ENCODE results near the gene IFITM2.
"Not testable (repeated sequence)": the region's sequence is repeated elsewhere in the genome, so short reads cannot be mapped to it uniquely, and the experiment has no call there.

IFITM2 gene

DNA sequence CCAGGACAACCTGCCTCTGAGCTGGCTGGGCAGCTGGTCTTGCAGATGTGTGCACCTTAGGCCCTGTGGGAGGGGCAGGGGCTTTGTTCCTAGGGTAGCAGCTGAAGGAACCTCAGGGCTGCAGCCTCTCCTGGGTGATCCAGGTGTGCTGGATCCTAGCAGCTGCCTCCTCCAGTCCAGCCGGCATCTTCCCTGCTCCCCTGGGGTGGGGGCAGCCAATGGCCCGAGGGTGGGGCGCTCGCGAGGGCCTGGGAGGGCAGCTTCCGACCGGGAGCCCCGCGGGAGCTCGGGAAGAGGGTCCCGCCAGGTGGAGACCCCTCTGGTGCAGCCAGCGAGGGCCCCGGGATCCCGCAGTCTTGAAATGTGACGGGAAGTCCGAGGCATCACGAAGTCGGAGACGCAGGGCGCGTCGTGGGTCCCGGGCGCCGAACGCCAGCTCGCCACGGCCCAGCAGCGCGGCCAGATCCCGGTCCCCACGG is 7.9 kb downstream of the IFITM2 start:
- no peak overlapping the region for H3K4me2 ChIP-seq (ENCODE audit: low read length)
- H3K4me3 ChIP-seq (ENCODE audit: low read length) = no peak overlapping the region

DNA sequence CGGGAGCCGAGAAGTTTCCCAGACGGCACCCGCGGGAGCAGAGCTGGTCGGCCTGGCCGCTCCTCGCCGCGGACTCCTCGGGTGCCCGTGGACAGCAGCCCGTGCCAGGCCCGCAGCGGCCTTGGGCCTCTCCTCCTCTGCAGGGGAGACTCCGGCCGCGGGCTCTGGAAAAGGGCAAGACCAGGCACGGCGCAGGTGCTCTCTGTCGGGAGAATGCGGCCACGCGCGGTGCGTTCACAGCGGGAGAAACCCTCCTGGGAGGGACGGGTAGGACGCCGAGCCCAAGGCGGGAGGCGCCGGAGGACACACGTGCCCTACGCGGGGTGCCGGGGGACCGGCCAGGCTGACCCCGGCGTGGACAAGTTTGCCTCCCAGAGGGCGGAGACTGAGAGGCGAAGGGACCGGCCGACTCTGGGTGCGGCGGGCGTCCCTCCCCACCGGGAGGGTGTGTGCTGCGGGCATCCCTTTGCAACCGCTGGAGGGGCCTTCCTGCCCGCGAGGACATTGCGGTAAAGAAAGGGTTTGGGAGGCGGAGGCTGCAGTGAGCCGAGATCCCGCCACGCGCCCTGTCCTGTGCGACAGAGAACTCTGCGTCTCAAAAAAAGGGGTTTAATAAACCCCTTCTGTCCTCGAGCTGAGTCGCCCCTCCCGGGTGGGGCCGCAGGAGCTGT is 8.6 kb downstream of the IFITM2 start:
- Histone ChIP-seq H4K20me1 (ENCODE audit: insufficient read depth, low read length) (no peaks in the 10 kb centered on the region), H3K36me3 (replicated peaks; ENCODE audit: low read depth, low read length) (no peaks in the 10 kb centered on the region), H2AFZ (ENCODE audit: low read depth, low read length) (no peak overlapping the region), H3K4me3 (ENCODE audit: low read length) (no peak overlapping the region), H3K9ac (ENCODE audit: low read length) (no peak overlapping the region), H3K9me3 (ENCODE audit: insufficient read depth, low read length) (no peaks in the 10 kb centered on the region), H3K27me3 (ENCODE audit: low read depth, low read length) (0 out of 2 replicates have a peak, but pooled peaks cover 3% of the 10 kb centered on the region), H3K79me2 (ENCODE audit: low read length) (no peaks in the 10 kb centered on the region), H3K27ac (ENCODE audit: low read length) (no peak overlapping the region), H3K4me1 (ENCODE audit: low read length) (peaks cover 8% of the 10 kb centered on the region), H3K4me2 (ENCODE audit: low read length) (no peak overlapping the region)
- TF ChIP-seq EZH2phosphoT487 (IDR thresholded peaks at IDR 0.05; ENCODE audit: low read depth) = no peak
- TF ChIP-seq, protein P1, sequence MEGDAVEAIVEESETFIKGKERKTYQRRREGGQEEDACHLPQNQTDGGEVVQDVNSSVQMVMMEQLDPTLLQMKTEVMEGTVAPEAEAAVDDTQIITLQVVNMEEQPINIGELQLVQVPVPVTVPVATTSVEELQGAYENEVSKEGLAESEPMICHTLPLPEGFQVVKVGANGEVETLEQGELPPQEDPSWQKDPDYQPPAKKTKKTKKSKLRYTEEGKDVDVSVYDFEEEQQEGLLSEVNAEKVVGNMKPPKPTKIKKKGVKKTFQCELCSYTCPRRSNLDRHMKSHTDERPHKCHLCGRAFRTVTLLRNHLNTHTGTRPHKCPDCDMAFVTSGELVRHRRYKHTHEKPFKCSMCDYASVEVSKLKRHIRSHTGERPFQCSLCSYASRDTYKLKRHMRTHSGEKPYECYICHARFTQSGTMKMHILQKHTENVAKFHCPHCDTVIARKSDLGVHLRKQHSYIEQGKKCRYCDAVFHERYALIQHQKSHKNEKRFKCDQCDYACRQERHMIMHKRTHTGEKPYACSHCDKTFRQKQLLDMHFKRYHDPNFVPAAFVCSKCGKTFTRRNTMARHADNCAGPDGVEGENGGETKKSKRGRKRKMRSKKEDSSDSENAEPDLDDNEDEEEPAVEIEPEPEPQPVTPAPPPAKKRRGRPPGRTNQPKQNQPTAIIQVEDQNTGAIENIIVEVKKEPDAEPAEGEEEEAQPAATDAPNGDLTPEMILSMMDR (IDR thresholded peaks at IDR 0.05; ENCODE audit: low read depth, low read length) = no peak

More for the DNA sequence above, 7.9 kb downstream of the IFITM2 start:
- Histone ChIP-seq H2AFZ (ENCODE audit: low read depth, low read length) (no peak overlapping the region), H3K79me2 (ENCODE audit: low read length) (no peaks in the 10 kb centered on the region), H3K27me3 (ENCODE audit: low read depth, low read length) (0 out of 2 replicates have a peak, but pooled peaks cover 3% of the 10 kb centered on the region), H4K20me1 (ENCODE audit: insufficient read depth, low read length) (no peaks in the 10 kb centered on the region), H3K9me3 (ENCODE audit: insufficient read depth, low read length) (no peaks in the 10 kb centered on the region), H3K27ac (ENCODE audit: low read length) (no peak overlapping the region), H3K4me1 (ENCODE audit: low read length) (peaks cover 8% of the 10 kb centered on the region), H3K9ac (ENCODE audit: low read length) (no peak overlapping the region), H3K36me3 (replicated peaks; ENCODE audit: low read depth, low read length) (no peaks in the 10 kb centered on the region)
- TF ChIP-seq EZH2phosphoT487 (IDR thresholded peaks at IDR 0.05; ENCODE audit: low read depth) = no peak
- TF ChIP-seq, protein P1 (IDR thresholded peaks at IDR 0.05; ENCODE audit: low read depth, low read length) = no peak

DNA sequence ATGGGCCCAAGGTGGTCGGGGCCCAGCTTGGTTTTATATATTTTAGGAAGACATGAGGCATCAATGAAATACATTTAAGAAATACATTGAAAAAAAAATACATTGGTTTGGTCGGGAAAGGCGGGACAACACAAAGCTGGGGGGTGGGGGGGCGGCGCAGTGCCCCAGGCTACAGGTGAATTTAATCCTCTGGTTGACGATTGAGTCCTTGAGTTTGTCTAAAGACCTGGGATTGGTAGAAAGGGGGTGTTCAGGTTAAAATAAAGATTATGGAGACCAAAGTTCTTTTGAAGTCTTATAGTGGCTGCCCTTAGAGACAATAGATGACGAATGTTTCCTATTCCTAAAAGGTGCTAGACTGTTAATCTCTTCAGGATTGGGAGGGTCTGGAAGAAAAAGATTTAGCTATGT is 9.3 kb downstream of the IFITM2 start:
- no peak overlapping the region for H3K4me3 ChIP-seq (ENCODE audit: low read length)

DNA sequence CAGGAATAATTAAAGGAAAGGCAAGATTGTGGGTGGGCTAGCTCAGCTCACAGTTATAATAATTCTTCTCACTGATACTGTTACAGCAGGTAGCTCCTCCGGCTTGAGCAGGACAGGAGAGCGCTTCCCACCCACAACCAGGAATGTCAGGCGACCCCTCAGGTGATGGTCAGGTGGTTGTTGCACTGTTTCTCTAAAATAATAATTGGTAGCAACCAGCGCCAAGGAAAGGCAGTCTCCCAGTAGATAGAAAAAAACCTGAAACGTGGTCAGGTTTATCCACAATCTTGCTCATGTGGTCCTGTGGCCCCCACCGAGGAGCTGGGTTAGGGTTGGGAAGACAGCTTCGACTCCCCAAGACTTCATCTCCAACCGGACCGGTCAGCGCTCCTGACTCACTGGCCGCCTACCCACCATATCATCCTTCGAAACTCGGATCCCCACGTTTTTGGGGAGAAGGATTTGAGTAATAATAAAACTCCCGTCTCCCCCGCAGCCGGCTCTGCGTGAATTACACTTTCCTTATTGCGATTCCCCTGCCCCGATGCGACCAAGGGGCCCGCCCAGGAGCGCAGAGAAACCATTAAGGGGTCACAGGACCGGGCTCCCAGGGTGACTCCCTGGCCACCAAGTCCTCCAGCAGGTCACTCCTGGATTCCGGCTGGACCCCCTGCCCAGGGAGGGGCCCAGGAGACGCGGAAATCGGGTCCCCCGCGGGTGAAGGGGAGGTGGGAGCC is 10.2 kb downstream of the IFITM2 start:
- not testable (repeated sequence) for H3K79me2 ChIP-seq (ENCODE audit: low read length); H3K27ac ChIP-seq (ENCODE audit: low read length); H3K36me3 ChIP-seq (replicated peaks; ENCODE audit: low read depth, low read length); H4K20me1 ChIP-seq (ENCODE audit: insufficient read depth, low read length); H3K27me3 ChIP-seq (ENCODE audit: low read depth, low read length); H3K4me1 ChIP-seq (ENCODE audit: low read length); H3K9ac ChIP-seq (ENCODE audit: low read length); H2AFZ ChIP-seq (ENCODE audit: low read depth, low read length); H3K9me3 ChIP-seq (ENCODE audit: insufficient read depth, low read length)
- peak overlapping the region; percentile 47; the same call in 1 of the 2 replicates for H3K4me3 ChIP-seq (ENCODE audit: low read length)
- peak overlapping the region; percentile 32; the same call in 1 of the 2 replicates for H3K4me2 ChIP-seq (ENCODE audit: low read length)

More for the DNA sequence above, 9.3 kb downstream of the IFITM2 start:
- H3K36me3 ChIP-seq (replicated peaks; ENCODE audit: low read depth, low read length) = no peaks in the 10 kb centered on the region
- H3K4me2 ChIP-seq (ENCODE audit: low read length) = no peak overlapping the region
- H3K27ac ChIP-seq (ENCODE audit: low read length) = no peak overlapping the region
- H3K27me3 ChIP-seq (ENCODE audit: low read depth, low read length) = 0 out of 2 replicates have a peak, but pooled peaks cover 3% of the 10 kb centered on the region
- no peaks in the 10 kb centered on the region for H3K79me2 ChIP-seq (ENCODE audit: low read length)
- H3K9me3 ChIP-seq (ENCODE audit: insufficient read depth, low read length) = no peaks in the 10 kb centered on the region
- H3K9ac ChIP-seq (ENCODE audit: low read length) = no peak overlapping the region
- H3K4me1 ChIP-seq (ENCODE audit: low read length) = peaks cover 4% of the 10 kb centered on the region
- H2AFZ ChIP-seq (ENCODE audit: low read depth, low read length) = no peak overlapping the region
- TF ChIP-seq, protein P1 (IDR thresholded peaks at IDR 0.05; ENCODE audit: low read depth, low read length) = no peak
- no peak for TF ChIP-seq EZH2phosphoT487 (IDR thresholded peaks at IDR 0.05; ENCODE audit: low read depth)
- H4K20me1 ChIP-seq (ENCODE audit: insufficient read depth, low read length) = no peaks in the 10 kb centered on the region

DNA sequence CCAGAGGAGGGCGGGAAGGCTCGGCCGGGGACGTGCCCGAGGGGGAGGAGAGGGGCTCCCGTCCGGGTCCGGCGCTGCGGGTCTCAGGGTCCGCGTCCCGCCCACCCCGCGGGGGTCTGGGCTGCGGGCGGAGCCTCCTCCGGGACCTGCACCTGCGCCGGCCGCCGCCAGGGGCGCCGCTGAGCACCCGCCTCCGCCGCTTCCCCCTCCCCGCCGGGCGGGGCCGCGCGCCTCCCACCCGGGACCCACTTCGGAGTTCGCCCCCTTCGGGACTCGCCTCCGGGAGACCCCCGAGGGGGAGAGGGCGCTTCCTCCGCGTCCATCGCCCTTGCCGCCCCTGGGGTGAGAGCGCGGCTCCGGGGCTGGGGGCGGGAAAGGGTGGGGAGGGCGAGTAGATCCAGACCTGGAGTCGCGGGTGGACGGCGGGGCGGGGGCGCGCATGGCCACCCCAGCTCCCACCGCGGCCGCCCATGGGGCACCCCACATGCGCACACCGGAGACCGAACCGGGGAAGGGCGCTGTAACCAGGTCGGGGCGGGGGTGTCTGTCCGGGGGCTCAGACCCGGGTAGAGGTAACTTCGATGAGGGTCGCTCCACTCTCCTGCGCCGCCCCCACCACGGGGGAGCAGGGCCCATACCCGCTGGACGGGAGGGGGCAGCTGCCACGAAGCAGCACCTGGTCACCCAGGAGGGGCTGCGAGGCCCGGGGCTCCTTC is 10.9 kb downstream of the IFITM2 start:
- peak overlapping the region; percentile 54; the same call in 1 of the 2 replicates for H3K9ac ChIP-seq (ENCODE audit: low read length)
- H3K4me2 ChIP-seq (ENCODE audit: low read length) = peak overlapping the region; percentile 58
- H4K20me1 ChIP-seq (ENCODE audit: insufficient read depth, low read length); H2AFZ ChIP-seq (ENCODE audit: low read depth, low read length); H3K4me1 ChIP-seq (ENCODE audit: low read length); H3K27ac ChIP-seq (ENCODE audit: low read length); H3K36me3 ChIP-seq (replicated peaks; ENCODE audit: low read depth, low read length); H3K79me2 ChIP-seq (ENCODE audit: low read length); H3K9me3 ChIP-seq (ENCODE audit: insufficient read depth, low read length); H3K27me3 ChIP-seq (ENCODE audit: low read depth, low read length): not testable (repeated sequence)
- peak overlapping the region; percentile 60 for H3K4me3 ChIP-seq (ENCODE audit: low read length)

DNA sequence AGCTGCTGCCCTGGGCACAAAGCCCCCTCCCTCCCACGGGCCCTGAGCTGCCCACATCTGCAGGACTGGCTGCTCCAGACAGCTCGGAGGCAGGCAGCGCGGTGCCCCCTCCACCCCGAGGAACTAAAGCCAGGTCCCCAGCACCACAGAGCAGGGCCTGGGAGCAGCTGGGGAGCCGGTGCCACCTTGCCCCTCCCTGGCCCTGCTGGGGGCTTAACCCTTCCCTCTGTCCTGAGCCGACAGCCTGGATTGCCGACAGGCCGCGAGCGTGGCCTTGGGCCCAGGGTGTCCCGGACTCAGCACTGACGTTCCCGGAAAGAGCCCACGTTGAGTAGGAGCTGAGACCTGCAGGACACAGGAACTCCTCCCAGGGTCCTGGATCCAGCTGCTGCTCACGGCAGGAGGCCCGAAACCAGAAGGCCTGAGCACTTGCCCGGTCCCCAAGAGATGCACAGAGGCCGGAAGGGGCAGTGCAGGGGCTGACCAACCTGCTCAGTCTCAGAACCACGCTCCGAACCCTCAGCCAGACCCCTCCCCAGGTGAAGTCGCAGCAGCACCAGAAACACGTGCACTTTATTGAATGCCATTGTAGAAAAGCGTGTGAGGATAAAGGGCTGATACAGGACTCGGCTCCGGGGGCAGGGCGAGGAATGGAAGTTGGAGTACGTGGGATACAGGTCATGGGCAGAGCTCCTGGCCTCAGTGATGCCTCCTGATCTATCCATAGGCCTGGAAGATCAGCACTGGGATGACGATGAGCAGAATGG is 11.7 kb downstream of the IFITM2 start:
- H3K4me1 ChIP-seq (ENCODE audit: low read length); H4K20me1 ChIP-seq (ENCODE audit: insufficient read depth, low read length); H3K79me2 ChIP-seq (ENCODE audit: low read length); H3K36me3 ChIP-seq (replicated peaks; ENCODE audit: low read depth, low read length); H3K27me3 ChIP-seq (ENCODE audit: low read depth, low read length); H3K9me3 ChIP-seq (ENCODE audit: insufficient read depth, low read length); H3K27ac ChIP-seq (ENCODE audit: low read length); H2AFZ ChIP-seq (ENCODE audit: low read depth, low read length): not testable (repeated sequence)
- Histone ChIP-seq H3K9ac (ENCODE audit: low read length) (peak overlapping the region; percentile 54; the same call in 1 of the 2 replicates), H3K4me2 (ENCODE audit: low read length) (peak overlapping the region; percentile 58), H3K4me3 (ENCODE audit: low read length) (peak overlapping the region; percentile 60)
